ENCODE measurements around the gene MGRN1. TPM values are rescaled to one million over a fixed set of nuclear protein-coding genes. Genes with fewer than 3 reads are reported as not detected.

MGRN1 gene
- total and polyA plus RNA-seq, 2 of the 13 experiments (the other 11 are each of a cell fraction or from before 2014, with no cell fraction given): 11.9 to 12.6 TPM

GRCh38 chr16:4734063-4734729 lies 109.6 kb downstream of the MGRN1 start, which contains the start of the genes ANKS3 and DNAAF8 (continued):
- TF ChIP-seq MIER3 (CRISPR knock-in tag; IDR thresholded peaks at IDR 0.05; ENCODE audit: borderline replicate concordance) (peak; percentile 33; the same call in 1 of the 2 replicates), XBP1 (CRISPR knock-in tag; IDR thresholded peaks at IDR 0.05) (no peak; the same call in 1 of the 2 replicates), ZNF264 (CRISPR knock-in tag; IDR thresholded peaks at IDR 0.05) (no peak), HOXA5 (CRISPR knock-in tag; IDR thresholded peaks at IDR 0.05) (no peak), SAFB2 (CRISPR knock-in tag; IDR thresholded peaks at IDR 0.05; ENCODE audit: borderline replicate concordance, low read depth) (no peak), ZNF549 (CRISPR knock-in tag; IDR thresholded peaks at IDR 0.05) (no peak), SUZ12 (IDR thresholded peaks at IDR 0.05; ENCODE audit: low read depth, low read length) (peak; percentile 42; the same call in 1 of the 2 replicates), CSRNP2 (CRISPR knock-in tag; conservative IDR thresholded peaks at IDR 0.05; ENCODE audit: low read depth) (no peak), SP2 (CRISPR knock-in tag; IDR thresholded peaks at IDR 0.05) (peak; percentile 91), ZNF558 (CRISPR knock-in tag; IDR thresholded peaks at IDR 0.05; ENCODE audit: borderline replicate concordance) (peak; percentile 61; the same call in 1 of the 2 replicates), SNAI1 (CRISPR knock-in tag; IDR thresholded peaks at IDR 0.05; ENCODE audit: borderline replicate concordance) (peak; percentile 57; the same call in 1 of the 2 replicates), ZFP82 (CRISPR knock-in tag; IDR thresholded peaks at IDR 0.05; ENCODE audit: borderline replicate concordance) (peak; percentile 28; the same call in 1 of the 2 replicates), ZSCAN12 (CRISPR knock-in tag; IDR thresholded peaks at IDR 0.05) (peak; percentile 72), ZNF784 (CRISPR knock-in tag; IDR thresholded peaks at IDR 0.05; ENCODE audit: borderline replicate concordance) (peak; percentile 85; the same call in 1 of the 2 replicates), CENPX (CRISPR knock-in tag; IDR thresholded peaks at IDR 0.05) (no peak), U2AF2 (IDR thresholded peaks at IDR 0.05; ENCODE audit: low read depth, low read length) (no peak), BCL3 (CRISPR knock-in tag; IDR thresholded peaks at IDR 0.05) (no peak; the same call in 1 of the 2 replicates)
- TF ChIP-seq, protein P1, sequence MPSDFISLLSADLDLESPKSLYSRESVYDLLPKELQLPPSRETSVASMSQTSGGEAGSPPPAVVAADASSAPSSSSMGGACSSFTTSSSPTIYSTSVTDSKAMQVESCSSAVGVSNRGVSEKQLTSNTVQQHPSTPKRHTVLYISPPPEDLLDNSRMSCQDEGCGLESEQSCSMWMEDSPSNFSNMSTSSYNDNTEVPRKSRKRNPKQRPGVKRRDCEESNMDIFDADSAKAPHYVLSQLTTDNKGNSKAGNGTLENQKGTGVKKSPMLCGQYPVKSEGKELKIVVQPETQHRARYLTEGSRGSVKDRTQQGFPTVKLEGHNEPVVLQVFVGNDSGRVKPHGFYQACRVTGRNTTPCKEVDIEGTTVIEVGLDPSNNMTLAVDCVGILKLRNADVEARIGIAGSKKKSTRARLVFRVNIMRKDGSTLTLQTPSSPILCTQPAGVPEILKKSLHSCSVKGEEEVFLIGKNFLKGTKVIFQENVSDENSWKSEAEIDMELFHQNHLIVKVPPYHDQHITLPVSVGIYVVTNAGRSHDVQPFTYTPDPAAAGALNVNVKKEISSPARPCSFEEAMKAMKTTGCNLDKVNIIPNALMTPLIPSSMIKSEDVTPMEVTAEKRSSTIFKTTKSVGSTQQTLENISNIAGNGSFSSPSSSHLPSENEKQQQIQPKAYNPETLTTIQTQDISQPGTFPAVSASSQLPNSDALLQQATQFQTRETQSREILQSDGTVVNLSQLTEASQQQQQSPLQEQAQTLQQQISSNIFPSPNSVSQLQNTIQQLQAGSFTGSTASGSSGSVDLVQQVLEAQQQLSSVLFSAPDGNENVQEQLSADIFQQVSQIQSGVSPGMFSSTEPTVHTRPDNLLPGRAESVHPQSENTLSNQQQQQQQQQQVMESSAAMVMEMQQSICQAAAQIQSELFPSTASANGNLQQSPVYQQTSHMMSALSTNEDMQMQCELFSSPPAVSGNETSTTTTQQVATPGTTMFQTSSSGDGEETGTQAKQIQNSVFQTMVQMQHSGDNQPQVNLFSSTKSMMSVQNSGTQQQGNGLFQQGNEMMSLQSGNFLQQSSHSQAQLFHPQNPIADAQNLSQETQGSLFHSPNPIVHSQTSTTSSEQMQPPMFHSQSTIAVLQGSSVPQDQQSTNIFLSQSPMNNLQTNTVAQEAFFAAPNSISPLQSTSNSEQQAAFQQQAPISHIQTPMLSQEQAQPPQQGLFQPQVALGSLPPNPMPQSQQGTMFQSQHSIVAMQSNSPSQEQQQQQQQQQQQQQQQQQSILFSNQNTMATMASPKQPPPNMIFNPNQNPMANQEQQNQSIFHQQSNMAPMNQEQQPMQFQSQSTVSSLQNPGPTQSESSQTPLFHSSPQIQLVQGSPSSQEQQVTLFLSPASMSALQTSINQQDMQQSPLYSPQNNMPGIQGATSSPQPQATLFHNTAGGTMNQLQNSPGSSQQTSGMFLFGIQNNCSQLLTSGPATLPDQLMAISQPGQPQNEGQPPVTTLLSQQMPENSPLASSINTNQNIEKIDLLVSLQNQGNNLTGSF (CRISPR knock-in tag; IDR thresholded peaks at IDR 0.05): peak; percentile 84
- TF ChIP-seq, protein P2, sequence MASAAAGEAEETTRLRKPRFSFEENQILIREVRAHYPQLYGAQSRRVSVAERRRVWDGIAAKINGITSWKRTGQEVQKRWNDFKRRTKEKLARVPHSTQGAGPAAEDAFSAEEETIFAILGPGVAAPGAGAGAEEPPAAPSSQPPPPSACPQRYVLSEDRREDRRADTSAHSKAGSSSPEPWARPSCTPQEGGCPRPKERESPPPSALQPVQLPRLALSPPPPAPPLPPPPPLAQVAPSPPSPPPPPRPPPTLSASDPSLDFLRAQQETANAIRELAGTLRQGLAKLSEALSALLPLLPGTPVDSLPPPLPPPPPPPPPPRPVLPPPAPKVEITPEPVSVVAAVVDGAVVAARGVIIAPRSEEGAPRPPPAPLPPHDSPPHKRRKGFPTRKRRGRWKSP (CRISPR knock-in tag; IDR thresholded peaks at IDR 0.05): peak; percentile 25; the same call in 1 of the 2 replicates

Data from HepG2 (cell line).